Activated naive CD4-positive, alpha-beta T cell treated with anti-CD3 and anti-CD28 coated beads, Interleukin-2, amount 50 U/mL, for 24 hours (primary cell): Measurements from ENCODE around the gene CTNNBL1.

ENCODE experiments used
- H3K27ac Mint-ChIP-seq: one replicate; pipeline ENCODE4 v1.8.0; 2021; ENCODE audit warnings: mild to moderate bottlenecking, mixed read lengths
- H3K27me3 Mint-ChIP-seq: one replicate; pipeline ENCODE4 v1.8.0; 2021; ENCODE audit warnings: mixed read lengths
- H3K36me3 Mint-ChIP-seq: one replicate; pipeline ENCODE4 v1.8.0; 2021; ENCODE audit warnings: mixed read lengths
- H3K4me1 Mint-ChIP-seq: one replicate; pipeline ENCODE4 v1.8.0; 2021; ENCODE audit warnings: mixed read lengths
- H3K4me3 Mint-ChIP-seq: one replicate; pipeline ENCODE4 v1.8.0; 2021; ENCODE audit warnings: mild to moderate bottlenecking, mixed read lengths
- H3K9me3 Mint-ChIP-seq: one replicate; pipeline ENCODE4 v1.8.0; 2021; ENCODE audit warnings: mixed read lengths

Gene CTNNBL1

DNA sequence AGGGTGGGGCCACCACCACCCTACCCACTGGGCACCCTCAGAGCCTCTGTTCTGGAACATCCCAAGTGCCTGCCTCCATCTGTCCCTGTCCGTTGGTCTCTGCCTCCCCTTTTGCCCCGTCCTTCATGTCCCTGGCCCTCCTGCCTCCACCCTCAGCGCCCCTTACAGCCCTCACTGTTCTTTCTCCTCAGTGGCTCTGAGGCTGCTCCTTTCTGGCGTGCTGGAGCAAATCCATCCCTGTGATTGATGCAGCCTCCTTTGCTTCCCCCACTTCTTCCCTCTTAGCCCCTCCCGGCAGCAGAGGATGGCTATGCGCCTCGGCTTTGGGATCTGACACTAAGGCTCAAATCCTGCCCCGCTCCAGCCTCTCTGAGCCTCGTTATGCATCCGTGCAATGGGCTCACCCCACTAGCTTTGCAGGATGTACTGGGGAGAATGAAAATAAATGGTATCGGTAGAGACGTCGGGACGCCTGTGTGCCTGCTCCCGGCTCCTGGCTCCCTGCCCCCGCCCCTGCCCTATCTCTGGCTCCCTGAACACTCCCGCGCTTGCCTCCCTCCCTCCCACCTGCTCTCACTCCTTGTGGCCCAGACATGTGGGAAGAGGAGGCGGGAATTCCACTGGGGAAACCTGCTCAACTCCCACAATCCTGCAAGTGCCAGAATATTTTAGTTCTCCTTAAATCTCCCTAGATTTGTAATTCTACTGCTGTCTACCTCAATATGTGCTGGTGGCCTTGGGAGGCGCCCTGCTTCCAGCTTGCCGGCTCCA is 222.2 kb downstream of the CTNNBL1 start:
- no peaks in the 10 kb centered on the region for H3K36me3 Mint-ChIP-seq
- peaks cover 11% of the 10 kb centered on the region for H3K27me3 Mint-ChIP-seq
- H3K9me3 Mint-ChIP-seq, result no peaks in the 10 kb centered on the region
- H3K4me1 Mint-ChIP-seq, result peaks cover 20% of the 10 kb centered on the region
- H3K4me3 Mint-ChIP-seq, result peak overlapping the region; percentile 5
- H3K27ac Mint-ChIP-seq, result no peak overlapping the region

GRCh38 chr20:37917461-37917860 is 223.6 kb downstream of the CTNNBL1 start:
- Mint-ChIP-seq H3K27me3 (peaks cover 11% of the 10 kb centered on the region), H3K4me3 (no peak overlapping the region), H3K9me3 (no peaks in the 10 kb centered on the region), H3K36me3 (no peaks in the 10 kb centered on the region), H3K4me1 (peaks cover 20% of the 10 kb centered on the region), H3K27ac (no peak overlapping the region)

GRCh38 chr20:37918035-37918434 is 224.2 kb downstream of the CTNNBL1 start:
- peaks cover 9% of the 10 kb centered on the region for H3K27me3 Mint-ChIP-seq
- H3K9me3 Mint-ChIP-seq, result no peaks in the 10 kb centered on the region
- H3K4me1 Mint-ChIP-seq, result peaks cover 20% of the 10 kb centered on the region
- H3K36me3 Mint-ChIP-seq, result no peaks in the 10 kb centered on the region
- H3K27ac Mint-ChIP-seq, result no peak overlapping the region
- no peak overlapping the region for H3K4me3 Mint-ChIP-seq

GRCh38 chr20:37919389-37920040 is 225.7 kb downstream of the CTNNBL1 start:
- no peaks in the 10 kb centered on the region for H3K36me3 Mint-ChIP-seq
- no peak overlapping the region for H3K4me3 Mint-ChIP-seq
- no peak overlapping the region for H3K27ac Mint-ChIP-seq
- H3K4me1 Mint-ChIP-seq, result peaks cover 14% of the 10 kb centered on the region
- no peaks in the 10 kb centered on the region for H3K9me3 Mint-ChIP-seq
- peaks cover 9% of the 10 kb centered on the region for H3K27me3 Mint-ChIP-seq

- Mint-ChIP-seq H3K9me3 (no peaks in the 10 kb centered on the region), H3K27ac (no peak overlapping the region), H3K4me1 (peaks cover 9% of the 10 kb centered on the region), H3K4me3 (no peak overlapping the region), H3K27me3 (peaks cover 9% of the 10 kb centered on the region), H3K36me3 (no peaks in the 10 kb centered on the region)
These were observed 226.4 kb downstream of the CTNNBL1 start for GRCh38 chr20:37920270-37920669.

DNA sequence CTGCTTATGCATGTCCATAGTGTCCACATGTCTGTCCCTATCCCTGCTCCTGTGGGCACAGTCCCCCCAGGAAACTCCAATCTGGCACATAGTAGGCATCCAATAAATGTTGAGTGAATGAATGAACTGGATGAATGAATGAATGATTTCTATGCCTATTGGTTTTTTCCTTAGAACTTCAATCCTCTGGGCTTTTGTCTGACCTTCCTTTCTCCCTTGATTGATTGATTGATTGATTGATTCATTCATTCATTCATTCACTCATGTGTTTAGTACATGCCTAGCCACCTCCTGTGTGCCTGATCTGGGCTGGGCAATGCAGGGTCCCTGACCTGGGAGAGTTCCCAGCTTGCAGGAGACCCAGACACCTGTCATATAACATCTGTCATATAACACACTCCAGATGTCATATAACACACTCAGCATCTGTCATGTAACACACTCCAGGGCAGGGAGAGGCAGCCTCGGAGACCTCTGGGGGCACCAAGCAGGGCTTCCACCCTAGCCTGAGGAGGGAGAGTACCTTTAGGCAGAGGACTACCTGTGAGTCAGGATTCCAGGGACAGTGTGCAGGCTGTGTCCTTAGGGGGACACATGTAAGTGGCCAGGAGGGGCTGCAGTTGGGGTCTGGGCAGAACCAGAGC is 227.0 kb downstream of the CTNNBL1 start:
- H3K9me3 Mint-ChIP-seq, result no peaks in the 10 kb centered on the region
- peaks cover 8% of the 10 kb centered on the region for H3K4me1 Mint-ChIP-seq
- H3K36me3 Mint-ChIP-seq, result no peaks in the 10 kb centered on the region
- no peak overlapping the region for H3K4me3 Mint-ChIP-seq
- no peak overlapping the region for H3K27ac Mint-ChIP-seq
- H3K27me3 Mint-ChIP-seq, result peaks cover 8% of the 10 kb centered on the region

DNA sequence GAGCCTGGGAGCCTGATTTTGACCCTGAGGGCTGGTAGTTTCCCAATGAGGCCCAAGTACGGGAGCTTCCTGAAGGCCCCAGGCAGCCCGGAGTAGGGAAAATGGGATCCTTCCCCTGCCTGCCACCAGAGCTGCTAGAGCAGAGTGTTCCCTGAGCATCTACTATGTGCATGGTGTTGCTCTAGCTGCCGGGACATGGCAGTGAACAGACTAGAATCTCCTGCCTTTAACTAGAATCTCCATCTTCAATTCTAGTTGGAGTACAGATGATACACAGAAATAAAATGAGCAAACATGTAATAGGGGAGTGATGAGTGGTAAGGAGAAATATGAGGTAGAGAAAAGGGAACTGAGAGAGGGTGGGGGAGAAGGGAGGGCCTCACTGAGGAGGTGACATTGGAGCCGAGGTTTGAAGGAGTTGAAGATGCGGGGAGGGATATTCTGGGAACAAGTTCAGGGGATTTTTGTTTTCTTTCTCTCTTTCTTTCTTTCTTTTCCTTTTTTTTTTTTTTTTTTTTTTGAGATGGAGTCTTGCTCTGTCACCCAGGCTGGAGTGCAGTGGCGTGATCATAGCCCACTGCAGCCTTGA is 227.6 kb downstream of the CTNNBL1 start:
- no peaks in the 10 kb centered on the region for H3K9me3 Mint-ChIP-seq
- no peaks in the 10 kb centered on the region for H3K36me3 Mint-ChIP-seq
- peaks cover 3% of the 10 kb centered on the region for H3K4me1 Mint-ChIP-seq
- no peak overlapping the region for H3K27ac Mint-ChIP-seq
- no peak overlapping the region for H3K4me3 Mint-ChIP-seq
- peaks cover 4% of the 10 kb centered on the region for H3K27me3 Mint-ChIP-seq
